ENCODE data around the gene RAD23A.

RAD23A gene

DNA sequence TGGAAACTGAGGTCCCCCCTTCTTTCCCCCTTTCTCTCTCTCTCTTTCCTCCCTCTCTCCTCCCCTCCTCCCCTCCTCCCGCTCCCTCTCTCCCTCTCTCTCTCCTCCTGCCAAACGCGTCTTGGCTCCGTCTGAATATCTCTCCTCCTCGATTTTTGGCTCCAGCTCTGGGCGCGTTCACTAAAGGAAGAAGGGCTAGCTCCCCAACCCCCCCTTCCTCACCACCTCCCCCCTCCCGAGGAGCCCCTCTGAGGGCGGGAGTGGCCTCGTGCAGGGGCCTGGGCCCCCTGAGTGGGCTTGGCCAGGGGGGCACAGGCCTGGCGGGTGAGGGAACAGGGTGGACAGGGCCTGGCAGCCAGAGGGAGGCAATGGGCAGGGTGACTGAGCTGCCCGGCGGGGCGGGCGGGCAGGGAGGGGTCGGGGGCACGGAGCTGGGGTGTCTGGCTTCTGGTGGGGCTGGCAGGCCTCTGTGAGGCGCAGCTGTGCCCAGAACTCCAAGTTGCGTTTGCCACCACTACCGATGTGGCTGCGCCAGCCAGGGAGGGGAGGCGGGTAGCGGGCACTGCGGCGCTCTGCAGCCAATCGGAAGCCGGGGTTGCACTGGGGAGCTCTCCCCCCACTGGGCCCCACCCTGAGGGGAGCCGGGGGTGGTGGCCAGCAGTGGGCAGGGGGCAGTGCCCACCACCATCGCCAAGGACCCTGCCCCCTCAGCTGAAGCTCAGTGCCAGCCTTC is 56.7 kb downstream of the RAD23A start:
- no peak for TF ChIP-seq SIN3A (IDR thresholded peaks at IDR 0.05; ENCODE audit: borderline replicate concordance, insufficient read depth, low read length)
- no peak for TF ChIP-seq POLR2AphosphoS5 (IDR thresholded peaks at IDR 0.05; ENCODE audit: low read depth, low read length)
- no peak for TF ChIP-seq FOXP2 (optimal IDR thresholded peaks at IDR 0.05; ENCODE audit: borderline replicate concordance, extremely low read depth, extremely low read length, insufficient read depth)
- TF ChIP-seq, protein P1, sequence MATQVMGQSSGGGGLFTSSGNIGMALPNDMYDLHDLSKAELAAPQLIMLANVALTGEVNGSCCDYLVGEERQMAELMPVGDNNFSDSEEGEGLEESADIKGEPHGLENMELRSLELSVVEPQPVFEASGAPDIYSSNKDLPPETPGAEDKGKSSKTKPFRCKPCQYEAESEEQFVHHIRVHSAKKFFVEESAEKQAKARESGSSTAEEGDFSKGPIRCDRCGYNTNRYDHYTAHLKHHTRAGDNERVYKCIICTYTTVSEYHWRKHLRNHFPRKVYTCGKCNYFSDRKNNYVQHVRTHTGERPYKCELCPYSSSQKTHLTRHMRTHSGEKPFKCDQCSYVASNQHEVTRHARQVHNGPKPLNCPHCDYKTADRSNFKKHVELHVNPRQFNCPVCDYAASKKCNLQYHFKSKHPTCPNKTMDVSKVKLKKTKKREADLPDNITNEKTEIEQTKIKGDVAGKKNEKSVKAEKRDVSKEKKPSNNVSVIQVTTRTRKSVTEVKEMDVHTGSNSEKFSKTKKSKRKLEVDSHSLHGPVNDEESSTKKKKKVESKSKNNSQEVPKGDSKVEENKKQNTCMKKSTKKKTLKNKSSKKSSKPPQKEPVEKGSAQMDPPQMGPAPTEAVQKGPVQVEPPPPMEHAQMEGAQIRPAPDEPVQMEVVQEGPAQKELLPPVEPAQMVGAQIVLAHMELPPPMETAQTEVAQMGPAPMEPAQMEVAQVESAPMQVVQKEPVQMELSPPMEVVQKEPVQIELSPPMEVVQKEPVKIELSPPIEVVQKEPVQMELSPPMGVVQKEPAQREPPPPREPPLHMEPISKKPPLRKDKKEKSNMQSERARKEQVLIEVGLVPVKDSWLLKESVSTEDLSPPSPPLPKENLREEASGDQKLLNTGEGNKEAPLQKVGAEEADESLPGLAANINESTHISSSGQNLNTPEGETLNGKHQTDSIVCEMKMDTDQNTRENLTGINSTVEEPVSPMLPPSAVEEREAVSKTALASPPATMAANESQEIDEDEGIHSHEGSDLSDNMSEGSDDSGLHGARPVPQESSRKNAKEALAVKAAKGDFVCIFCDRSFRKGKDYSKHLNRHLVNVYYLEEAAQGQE (IDR thresholded peaks at IDR 0.05; ENCODE audit: insufficient read depth in 1 of 2, low read depth in 2 of 2, low read length in 2 of 2) = no peak
- TF ChIP-seq TAF1 (IDR thresholded peaks at IDR 0.05; ENCODE audit: borderline replicate concordance, insufficient read depth, low read length) = no peak

DNA sequence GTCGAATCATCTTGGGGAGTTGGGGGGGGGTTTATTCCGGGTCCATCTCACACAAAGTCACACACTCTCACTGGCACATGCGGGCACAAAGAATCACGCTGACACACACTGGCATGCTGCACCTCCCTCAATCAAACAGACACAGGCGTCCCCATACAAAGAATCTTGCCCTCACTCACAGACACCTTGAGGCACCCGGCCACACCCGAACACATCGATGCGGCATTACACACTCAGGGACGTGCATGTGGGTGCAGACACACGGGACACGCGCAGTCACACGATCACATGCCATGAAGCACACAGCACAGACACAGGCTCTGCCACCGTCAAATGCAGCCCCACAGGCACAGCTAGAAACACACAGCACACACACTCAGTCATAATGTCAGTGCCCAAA is 57.4 kb downstream of the RAD23A start:
- TF ChIP-seq POLR2AphosphoS5 (IDR thresholded peaks at IDR 0.05; ENCODE audit: low read depth, low read length) (no peak), SIN3A (IDR thresholded peaks at IDR 0.05; ENCODE audit: borderline replicate concordance, insufficient read depth, low read length) (no peak), TAF1 (IDR thresholded peaks at IDR 0.05; ENCODE audit: borderline replicate concordance, insufficient read depth, low read length) (no peak), FOXP2 (optimal IDR thresholded peaks at IDR 0.05; ENCODE audit: borderline replicate concordance, extremely low read depth, extremely low read length, insufficient read depth) (no peak)
- TF ChIP-seq, protein P1 (IDR thresholded peaks at IDR 0.05; ENCODE audit: insufficient read depth in 1 of 2, low read depth in 2 of 2, low read length in 2 of 2) = no peak

Measured in PFSK-1 (cell line).